Keratinocyte (primary cell): ENCODE results near the gene CPNE7. TPM values are rescaled to one million over a fixed set of nuclear protein-coding genes. Genes with fewer than 3 reads are reported as not detected.
"Not testable (repeated sequence)": the region's sequence is repeated elsewhere in the genome, so short reads cannot be mapped to it uniquely, and the experiment has no call there.

ENCODE experiments used
- DNase-seq: peaks from one replicate; pipeline ENCODE4 v3.0.0-alpha.2; 2011; ENCODE audit warnings: low read depth, missing footprints, low spot score
- FAIRE-seq: peaks from 2 replicates; lab custom pipeline; 2011; peaks lifted over from hg19 to GRCh38; lab: Jason Lieb, UNC
- H2AFZ ChIP-seq: 2 replicates; pipeline ENCODE4 v1.6.0; 2012; ENCODE audit warnings: low read length, control low read depth, inconsistent platforms; ENCODE audit not compliant: control insufficient read depth
- H3K27ac ChIP-seq: 2 replicates; pipeline ENCODE4 v1.5.1; 2011; ENCODE audit warnings: low read length; ENCODE audit not compliant: control insufficient read depth, insufficient read depth
- H3K27me3 ChIP-seq: 3 replicates; pipeline ENCODE4 v1.6.0; 2011; ENCODE audit warnings: low read length; ENCODE audit not compliant: control insufficient read depth, insufficient read depth; ENCODE audit errors: extremely low read depth
- H3K36me3 ChIP-seq, 2 experiments: 2 replicates in 1 of 2; 3 replicates in 1 of 2; pipeline ENCODE4 v1.5.1; 2011; ENCODE audit warnings: low read length in 2 of 2, mild to moderate bottlenecking in 1 of 2; ENCODE audit not compliant: control insufficient read depth in 2 of 2, insufficient read depth in 2 of 2; ENCODE audit errors: extremely low read depth in 1 of 2
- H3K4me1 ChIP-seq: 3 replicates; pipeline ENCODE4 v1.5.1; 2011; ENCODE audit warnings: low read length; ENCODE audit not compliant: control insufficient read depth, insufficient read depth; ENCODE audit errors: extremely low read depth
- H3K4me2 ChIP-seq: 3 replicates; pipeline ENCODE4 v1.6.0; 2011; ENCODE audit warnings: low read depth, low read length; ENCODE audit not compliant: control insufficient read depth, insufficient read depth; ENCODE audit errors: extremely low read depth
- H3K4me3 ChIP-seq, 3 experiments: fragments of 200-600 bp in 1 of 3; sonication (generic) in 1 of 3; 2 replicates in 2 of 3; 3 replicates in 1 of 3; pipeline ENCODE4 v1.5.1; 2011 to 2016; ENCODE audit warnings: low read length in 3 of 3, mild to moderate bottlenecking in 3 of 3, control low read depth in 2 of 3, inconsistent platforms in 1 of 3, low read depth in 1 of 3, mixed read lengths in 1 of 3, mixed run types in 1 of 3, moderate library complexity in 1 of 3; ENCODE audit not compliant: control insufficient read depth in 2 of 3, insufficient read depth in 2 of 3; ENCODE audit errors: extremely low read depth in 1 of 3
- H3K79me2 ChIP-seq: 2 replicates; pipeline ENCODE4 v1.6.0; 2012; ENCODE audit warnings: low read length; ENCODE audit not compliant: control insufficient read depth, insufficient read depth
- H3K9ac ChIP-seq: 3 replicates; pipeline ENCODE4 v1.6.0; 2011; ENCODE audit warnings: low read length; ENCODE audit not compliant: control insufficient read depth, insufficient read depth; ENCODE audit errors: extremely low read depth
- H3K9me1 ChIP-seq: 3 replicates; pipeline ENCODE4 v1.6.0; 2011; ENCODE audit warnings: low read length; ENCODE audit not compliant: control insufficient read depth, insufficient read depth; ENCODE audit errors: extremely low read depth
- H3K9me3 ChIP-seq: 2 replicates; pipeline ENCODE4 v1.5.1; 2012; ENCODE audit warnings: low read depth, low read length; ENCODE audit not compliant: control insufficient read depth
- H4K20me1 ChIP-seq: 3 replicates; pipeline ENCODE4 v1.6.0; 2011; ENCODE audit warnings: low read length; ENCODE audit not compliant: control insufficient read depth, insufficient read depth; ENCODE audit errors: extremely low read depth
- EZH2 ChIP-seq: IDR thresholded peaks from one replicate; pipeline ENCODE4 v1.6.1; 2012; ENCODE audit warnings: inconsistent platforms, mild to moderate bottlenecking, low read length, moderate library complexity
- dilution Hi-C: fragments of 300-500 bp; cut with MboI; formaldehyde crosslinking; loops from one replicate; pipeline ENCODE4 v1.7.0; 2020; ENCODE audit warnings: low sequenced_read_pairs; ENCODE audit not compliant: extremely low pct_ligation_motif_present
- polyA plus RNA-seq, 5 experiments: library from polyadenylated mRNA; depleted of rRNA in 3 of 5; stranded (reverse) in 3 of 5; stranded (forward) in 1 of 5; unstranded in 1 of 5; fragments of >200 nt; gene quantifications; 1 replicate in 1 of 5; 2 replicates in 3 of 5; 3 replicates in 1 of 5; pipeline versions ENCODE4 v1.2.1 to v1.2.3, GENCODE V29; 2011 to 2012; ENCODE audit warnings: missing spikeins in 2 of 5, low read depth in 1 of 5, low replicate concordance in 1 of 5
- TF ChIP-seq, protein P1 (sequence below), 3 experiments: IDR thresholded peaks in 1 of 3; conservative IDR thresholded peaks in 1 of 3; optimal IDR thresholded peaks in 1 of 3; 2 replicates in 2 of 3; 3 replicates in 1 of 3; pipeline versions ENCODE3 to v1.5.1; 2011; ENCODE audit warnings: low read length in 3 of 3, mild to moderate bottlenecking in 3 of 3, moderate library complexity in 2 of 3, control low read depth in 1 of 3, inconsistent platforms in 1 of 3; ENCODE audit not compliant: insufficient read depth in 2 of 3; ENCODE audit errors: extremely low read depth in 1 of 3

Gene CPNE7
- polyA plus RNA-seq, 1 donor (not counting 4 experiments of a cell fraction or from before 2014, with no cell fraction given), result 9.1 TPM

DNA sequence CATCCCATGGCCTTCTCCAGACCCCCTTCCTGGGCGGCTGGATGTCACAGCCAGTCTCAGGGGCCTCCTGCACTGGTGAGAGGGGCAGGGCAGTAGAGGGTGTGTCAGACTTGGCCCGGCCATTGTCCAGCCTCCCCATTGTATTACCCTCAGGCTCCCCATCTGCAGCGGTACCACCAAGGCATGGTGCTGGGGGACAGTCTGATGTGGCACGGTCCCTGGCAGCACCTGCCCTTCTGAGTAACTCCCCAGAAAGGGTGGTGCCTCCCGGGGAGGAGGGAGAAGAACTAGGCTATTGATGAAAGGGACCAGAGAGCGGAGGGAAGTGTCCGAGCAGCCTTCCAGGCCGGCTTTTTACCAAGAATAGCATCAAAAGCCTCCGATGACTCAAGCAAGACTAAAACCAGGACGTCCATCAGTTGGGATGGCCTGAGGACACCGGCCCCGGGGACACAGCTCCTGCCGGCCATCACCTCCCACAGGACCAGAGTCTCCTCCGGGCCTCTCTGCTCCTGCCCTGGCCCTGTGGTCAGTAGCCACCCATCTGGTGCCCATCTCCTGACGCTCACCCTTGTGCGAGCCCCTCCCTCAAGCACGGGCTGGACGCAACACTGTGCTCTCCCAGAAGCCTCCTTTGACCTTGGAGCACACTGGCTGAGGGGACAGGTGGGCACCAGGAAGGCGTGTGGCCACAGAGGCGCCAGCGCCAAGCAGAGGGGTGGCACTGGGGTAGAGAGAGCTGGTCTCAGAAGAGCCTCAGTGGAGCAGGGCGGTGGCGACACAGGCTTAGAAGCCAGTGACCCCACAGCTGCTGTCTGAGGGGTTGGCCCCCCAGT, 5.8 kb upstream of the CPNE7 start:
- Histone ChIP-seq H3K4me1 (peaks cover 18% of the 10 kb centered on the region), H3K9me3 (no peaks in the 10 kb centered on the region), H3K27ac (no peak overlapping the region), H3K4me3 (no peak overlapping the region), H2AFZ (no peak overlapping the region), H3K27me3 (peaks cover 20% of the 10 kb centered on the region), H3K4me2 (no peak overlapping the region), H3K79me2 (no peaks in the 10 kb centered on the region), H3K9me1 (no peaks in the 10 kb centered on the region), H3K36me3 (peaks cover 0 to 3% of the 10 kb centered on the region in 2 experiments), H4K20me1 (peaks cover 15% of the 10 kb centered on the region), H3K9ac (no peak overlapping the region)
- no peak for FAIRE-seq
- DNase-seq, result no peak
- dilution Hi-C loops, result no loop called here
- TF ChIP-seq, protein P1, sequence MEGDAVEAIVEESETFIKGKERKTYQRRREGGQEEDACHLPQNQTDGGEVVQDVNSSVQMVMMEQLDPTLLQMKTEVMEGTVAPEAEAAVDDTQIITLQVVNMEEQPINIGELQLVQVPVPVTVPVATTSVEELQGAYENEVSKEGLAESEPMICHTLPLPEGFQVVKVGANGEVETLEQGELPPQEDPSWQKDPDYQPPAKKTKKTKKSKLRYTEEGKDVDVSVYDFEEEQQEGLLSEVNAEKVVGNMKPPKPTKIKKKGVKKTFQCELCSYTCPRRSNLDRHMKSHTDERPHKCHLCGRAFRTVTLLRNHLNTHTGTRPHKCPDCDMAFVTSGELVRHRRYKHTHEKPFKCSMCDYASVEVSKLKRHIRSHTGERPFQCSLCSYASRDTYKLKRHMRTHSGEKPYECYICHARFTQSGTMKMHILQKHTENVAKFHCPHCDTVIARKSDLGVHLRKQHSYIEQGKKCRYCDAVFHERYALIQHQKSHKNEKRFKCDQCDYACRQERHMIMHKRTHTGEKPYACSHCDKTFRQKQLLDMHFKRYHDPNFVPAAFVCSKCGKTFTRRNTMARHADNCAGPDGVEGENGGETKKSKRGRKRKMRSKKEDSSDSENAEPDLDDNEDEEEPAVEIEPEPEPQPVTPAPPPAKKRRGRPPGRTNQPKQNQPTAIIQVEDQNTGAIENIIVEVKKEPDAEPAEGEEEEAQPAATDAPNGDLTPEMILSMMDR (optimal IDR thresholded peaks at IDR 0.05 in 1 of 3, IDR thresholded peaks at IDR 0.05 in 1 of 3, conservative IDR thresholded peaks at IDR 0.05 in 1 of 3; ENCODE audit: extremely low read depth in 1 of 3, insufficient read depth in 2 of 3, low read length in 3 of 3), result no peak

DNA sequence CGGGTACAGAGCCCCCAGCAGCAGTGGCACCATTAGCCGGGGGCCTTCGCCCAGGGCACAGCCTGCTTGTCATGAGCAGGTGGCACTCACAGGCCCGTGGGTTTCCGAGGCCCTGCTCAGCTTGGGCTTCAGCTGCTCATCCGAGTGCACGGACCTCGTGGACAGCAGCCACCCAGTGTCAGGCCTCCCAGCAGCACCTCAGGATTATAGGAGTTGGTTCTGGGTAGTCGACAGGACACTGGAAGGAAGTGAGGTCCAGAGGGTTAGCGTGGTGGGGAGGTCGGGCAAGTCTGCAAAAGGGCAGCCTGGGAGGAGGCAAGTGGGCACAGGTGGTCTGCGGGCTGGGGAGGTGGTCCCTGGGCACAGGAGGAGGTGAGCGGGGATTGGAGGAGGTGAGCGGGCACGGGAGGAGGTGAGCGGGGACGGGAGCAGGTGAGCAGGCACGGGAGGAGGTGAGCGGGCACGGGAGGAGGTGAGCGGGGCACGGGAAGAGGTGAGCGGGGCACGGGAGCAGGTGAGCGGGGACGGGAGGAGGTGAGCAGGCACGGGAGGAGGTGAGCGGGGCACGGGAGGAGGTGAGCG, 5.1 kb upstream of the CPNE7 start:
- FAIRE-seq (no peak), DNase-seq (no peak)
- Histone ChIP-seq H3K4me3 (no peak overlapping the region), H3K9me3 (no peaks in the 10 kb centered on the region), H3K27ac (no peak overlapping the region), H3K79me2 (no peaks in the 10 kb centered on the region), H2AFZ (no peak overlapping the region), H3K4me1 (peaks cover 11% of the 10 kb centered on the region), H3K27me3 (peaks cover 26% of the 10 kb centered on the region), H3K9ac (no peak overlapping the region), H3K36me3 (no peaks in the 10 kb centered on the region), H4K20me1 (peaks cover 9% of the 10 kb centered on the region), H3K4me2 (no peak overlapping the region), H3K9me1 (no peaks in the 10 kb centered on the region)
- dilution Hi-C loops, result no loop called here
- TF ChIP-seq EZH2, result no peak
- TF ChIP-seq, protein P1 (optimal IDR thresholded peaks at IDR 0.05 in 1 of 3, IDR thresholded peaks at IDR 0.05 in 1 of 3, conservative IDR thresholded peaks at IDR 0.05 in 1 of 3; ENCODE audit: extremely low read depth in 1 of 3, insufficient read depth in 2 of 3, low read length in 3 of 3), result no peak

DNA sequence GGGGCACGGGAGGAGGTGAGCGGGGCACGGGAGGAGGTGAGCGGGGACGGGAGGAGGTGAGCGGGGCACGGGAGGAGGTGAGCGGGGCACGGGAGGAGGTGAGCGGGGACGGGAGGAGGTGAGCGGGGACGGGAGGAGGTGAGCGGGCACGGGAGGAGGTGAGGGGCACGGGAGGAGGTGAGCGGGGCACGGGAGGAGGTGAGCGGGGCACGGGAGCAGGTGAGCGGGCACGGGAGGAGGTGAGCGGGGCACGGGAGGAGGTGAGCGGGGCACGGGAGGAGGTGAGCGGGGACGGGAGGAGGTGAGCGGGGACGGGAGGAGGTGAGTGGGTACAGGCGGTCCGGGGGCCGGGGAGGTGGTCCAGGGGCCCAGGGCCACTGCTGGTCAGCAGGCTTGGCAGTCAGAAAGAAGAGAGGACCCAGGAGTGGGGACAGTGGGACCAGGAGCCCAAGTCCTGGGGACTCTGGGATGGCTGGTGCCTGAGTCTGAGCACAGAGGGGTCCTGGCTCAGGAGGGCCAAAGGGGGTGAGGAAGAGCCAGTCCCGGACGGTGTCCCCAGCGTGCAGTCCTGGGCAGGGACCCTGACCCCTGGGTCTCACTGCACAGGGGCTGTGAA, 4.5 kb upstream of the CPNE7 start:
- H3K4me3 ChIP-seq, H3K4me1 ChIP-seq, FAIRE-seq, DNase-seq, H3K9ac ChIP-seq, H3K79me2 ChIP-seq, H3K9me1 ChIP-seq, H3K9me3 ChIP-seq, H2AFZ ChIP-seq, dilution Hi-C loops, H4K20me1 ChIP-seq, H3K4me2 ChIP-seq, H3K36me3 ChIP-seq, H3K27ac ChIP-seq: not testable (repeated sequence)
- peaks cover 26% of the 10 kb centered on the region for H3K27me3 ChIP-seq
